GM21447 (cell line): ENCODE measurements around the gene SIPA1.
A peak's percentile ranks its signal among the peaks of the same experiment; 100 is the strongest.

Experiments used
- ATAC-seq: cut with Tn5 transposase; IDR thresholded peaks from one replicate; pipeline ENCODE4 v1.9.1; 2021; ENCODE audit not compliant: unreplicated experiment

The SIPA1 gene

DNA sequence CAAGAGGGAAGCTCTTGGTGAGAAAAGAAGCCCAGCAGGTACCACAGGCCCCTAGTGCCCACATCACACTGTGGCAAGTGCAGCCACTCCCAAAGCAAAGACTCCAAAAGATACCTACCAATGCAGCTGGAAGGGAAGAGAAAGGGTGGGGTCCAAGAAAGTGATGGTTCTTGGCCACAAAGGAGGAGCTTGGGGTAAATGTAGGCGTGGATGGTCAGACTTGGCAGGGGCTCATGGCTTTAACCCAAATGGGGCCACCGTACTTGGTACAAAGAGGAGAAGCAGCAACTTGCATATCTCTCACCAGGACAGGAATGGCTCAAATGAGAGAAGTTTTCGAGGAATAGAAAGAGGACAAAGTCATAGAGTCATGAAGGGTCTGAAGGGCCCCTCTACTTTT, 28.7 kb upstream of the SIPA1 start:
- no peak for ATAC-seq

DNA sequence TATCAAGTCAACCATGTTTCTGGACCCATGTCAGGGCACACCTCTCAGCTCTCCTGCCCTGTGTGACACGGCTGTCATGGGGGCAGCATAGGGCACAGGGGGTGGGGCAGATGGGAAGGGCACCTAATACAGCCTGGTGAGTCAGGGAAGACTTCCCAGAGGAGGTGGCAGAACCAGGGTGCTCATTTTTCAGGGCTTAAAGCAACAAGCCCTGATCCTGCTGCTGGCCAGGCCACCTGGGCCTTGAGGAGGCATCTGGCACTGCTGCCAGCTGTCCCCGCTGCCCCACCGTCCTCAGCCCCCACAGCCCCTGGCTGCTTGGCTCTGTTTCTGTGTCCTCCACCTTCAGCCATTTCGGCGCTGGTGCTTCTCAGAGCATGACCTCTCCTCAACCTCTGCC, 28.2 kb upstream of the SIPA1 start:
- no peak for ATAC-seq

DNA sequence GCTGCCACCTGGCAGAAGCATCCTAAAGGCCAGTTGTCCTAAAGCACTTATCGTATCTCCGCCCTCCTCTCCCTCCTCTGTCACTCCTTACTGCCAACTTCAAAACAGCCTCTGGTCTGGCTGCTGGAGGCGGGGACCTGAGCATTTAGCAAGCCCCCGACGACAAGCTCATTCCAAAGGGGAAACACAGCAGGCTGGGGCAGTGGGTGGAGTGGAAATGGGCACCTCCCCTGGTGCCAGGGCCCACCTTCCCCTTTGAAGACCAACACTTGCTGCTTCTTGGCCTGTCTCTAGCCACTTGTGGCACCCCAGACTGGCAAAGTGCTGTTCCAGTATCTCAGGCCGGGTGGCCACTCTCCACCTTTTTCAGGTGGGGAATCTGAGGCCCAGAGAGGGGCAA, 27.5 kb upstream of the SIPA1 start:
- ATAC-seq = no peak

DNA sequence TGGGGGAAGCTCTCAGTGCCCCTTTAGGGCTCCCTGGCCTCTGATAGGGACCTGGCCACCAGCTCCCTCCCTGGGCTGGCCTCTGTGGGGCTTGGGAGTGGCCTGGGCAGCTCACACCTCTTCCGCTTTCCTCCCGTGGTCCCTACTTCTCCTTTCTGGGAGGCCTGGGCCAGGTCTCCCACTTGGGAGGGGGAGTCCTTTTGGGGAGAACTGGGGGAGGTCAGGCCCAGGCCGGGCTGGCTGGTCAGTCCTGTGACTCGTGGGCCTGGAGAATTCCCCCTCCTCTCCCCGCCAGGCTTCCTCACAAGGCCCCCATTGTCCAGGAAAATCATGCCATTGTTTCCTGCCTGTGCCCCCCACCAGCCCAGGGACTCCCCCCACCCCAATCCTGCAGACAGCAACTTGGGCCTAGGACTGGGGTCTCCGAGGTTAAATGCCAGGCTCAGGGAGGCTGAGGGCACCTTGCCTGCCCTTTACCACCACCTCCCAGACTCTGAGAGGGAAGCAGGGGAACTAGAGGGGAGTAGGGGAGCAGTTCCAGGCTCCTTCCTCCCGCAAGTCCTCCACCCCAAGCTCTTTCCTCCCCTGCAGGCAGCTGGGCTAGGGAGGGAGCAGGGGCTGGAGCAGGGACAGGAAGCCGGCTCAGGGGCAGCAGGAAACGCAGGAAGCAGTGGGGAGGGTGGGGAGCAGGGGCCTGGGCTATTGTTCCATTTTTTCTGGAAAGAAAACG, 26.7 kb upstream of the SIPA1 start:
- no peak for ATAC-seq

DNA sequence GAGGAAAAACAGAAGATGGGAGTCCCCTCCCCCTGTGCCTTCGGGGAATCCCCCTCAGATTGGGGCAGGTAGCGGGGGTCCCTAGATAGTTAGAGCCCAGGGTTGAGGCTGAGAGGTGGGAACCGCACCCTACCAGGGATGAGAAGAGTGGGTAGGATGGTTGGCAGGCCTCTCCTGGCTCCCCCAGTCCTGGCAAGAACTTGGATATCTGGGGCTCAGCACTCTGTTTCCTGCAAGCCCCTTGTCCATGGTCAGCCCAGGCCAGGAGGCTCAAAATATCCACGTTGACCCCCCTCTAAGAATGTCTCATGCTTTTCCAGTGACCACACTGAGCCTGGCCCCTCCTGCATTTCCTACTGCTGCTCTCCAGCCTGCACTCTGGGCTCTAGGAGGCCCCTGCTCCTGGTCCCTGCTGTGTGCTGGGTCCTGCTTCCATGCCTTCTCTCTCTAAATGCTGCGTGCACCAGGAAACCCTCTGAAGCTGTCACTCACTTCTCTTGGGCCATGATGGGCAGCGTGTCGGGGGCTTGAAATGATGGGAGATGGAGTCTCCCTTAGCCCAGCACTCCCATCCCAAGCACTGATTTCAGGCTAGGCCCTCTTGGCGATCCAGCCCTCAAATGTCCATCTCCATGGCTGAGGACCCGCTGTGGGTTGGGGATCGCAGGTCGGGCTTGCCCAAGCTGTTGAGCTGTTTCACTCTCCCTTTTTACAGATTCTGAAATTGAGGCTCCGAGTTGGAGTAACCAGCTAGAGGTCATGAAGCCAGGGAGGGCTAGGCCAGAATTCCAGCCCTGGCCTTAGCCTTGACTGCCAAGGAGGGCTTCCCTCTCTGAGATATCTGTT, 25.9 kb upstream of the SIPA1 start:
- ATAC-seq = no peak

DNA sequence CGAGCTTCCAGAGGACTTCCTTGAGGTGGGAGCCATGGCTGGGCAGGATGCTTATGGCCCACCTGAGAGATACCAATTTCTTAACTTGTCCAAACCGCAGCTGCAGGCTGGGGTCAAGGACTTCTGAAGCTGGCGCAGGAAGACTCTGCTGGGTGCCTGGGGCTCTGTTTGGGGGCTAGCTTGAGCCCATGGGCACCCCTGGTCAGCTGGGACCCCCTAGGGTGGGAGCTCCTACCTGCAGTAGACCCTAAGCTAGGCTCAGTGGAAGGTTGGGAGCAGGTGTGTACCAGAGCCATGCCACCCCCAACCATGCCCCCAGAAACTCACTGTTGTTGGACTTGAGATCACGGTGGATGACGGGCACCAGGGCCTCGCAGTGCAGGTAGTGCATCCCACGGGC, 25.2 kb upstream of the SIPA1 start:
- ATAC-seq = no peak

- ATAC-seq = no peak
Observed at GRCh38 chr11:65613091-65613928, 24.6 kb upstream of the SIPA1 start.

- peak; percentile 81 for ATAC-seq
Observed at GRCh38 chr11:65615229-65615949, 22.5 kb upstream of the SIPA1 start, which contains the start of gene PCNX3. PCNX3 (plus strand) TSS chr11:65615776; CDS start chr11:65616312, 536 bp downstream.

DNA sequence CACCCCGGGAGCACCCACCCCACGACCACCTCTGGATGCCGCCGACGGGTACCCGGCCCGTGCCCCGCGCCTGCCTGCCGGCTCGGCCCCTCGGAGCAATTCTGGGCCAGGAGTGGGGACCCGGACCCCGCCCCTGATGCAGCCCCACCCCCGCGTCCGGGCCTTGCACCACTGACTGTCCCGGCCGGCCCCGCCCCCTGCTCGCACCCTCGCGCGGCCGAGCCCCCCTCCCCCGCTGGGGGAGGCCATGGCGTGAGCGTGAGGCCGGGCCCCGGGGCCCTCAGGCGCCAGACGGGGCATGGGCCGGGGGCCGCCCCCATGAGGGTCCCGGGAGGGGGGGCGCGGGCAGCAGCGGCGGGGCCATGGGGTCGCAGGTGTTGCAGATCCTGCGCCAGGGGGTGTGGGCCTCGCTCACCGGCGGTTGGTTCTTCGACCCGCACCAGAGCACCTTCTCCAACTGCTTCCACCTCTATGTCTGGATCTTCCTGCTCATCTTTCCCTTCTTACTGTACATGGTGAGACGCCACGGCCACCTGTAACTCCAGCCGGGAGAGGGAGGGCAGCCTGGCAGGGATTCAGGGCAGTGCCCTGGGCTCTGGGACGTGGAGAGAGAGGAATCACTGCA, 21.8 kb upstream of the SIPA1 start:
- peak; percentile 0 for ATAC-seq

DNA sequence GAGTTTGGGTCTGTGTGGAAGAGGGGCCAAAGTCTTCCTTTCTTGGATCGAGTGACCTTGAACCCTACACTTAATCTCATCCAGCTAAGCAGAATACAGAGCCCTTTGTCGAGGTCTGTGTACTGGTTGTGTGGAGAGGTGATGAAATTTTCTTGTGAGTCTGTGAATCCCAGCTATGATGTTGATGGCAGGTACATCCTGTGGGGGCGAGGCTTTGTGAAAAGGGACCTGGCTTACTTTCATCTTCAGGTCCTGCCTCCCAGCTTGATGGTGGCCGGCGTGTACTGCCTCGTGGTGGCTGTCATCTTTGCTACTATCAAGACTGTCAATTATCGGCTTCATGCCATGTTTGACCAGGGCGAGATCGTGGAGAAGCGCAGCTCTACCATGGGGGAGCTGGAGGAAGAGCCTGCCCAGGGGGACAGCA, 21.3 kb upstream of the SIPA1 start:
- ATAC-seq = no peak

GRCh38 chr11:65617136-65617850, 20.6 kb upstream of the SIPA1 start:
- ATAC-seq = no peak

DNA sequence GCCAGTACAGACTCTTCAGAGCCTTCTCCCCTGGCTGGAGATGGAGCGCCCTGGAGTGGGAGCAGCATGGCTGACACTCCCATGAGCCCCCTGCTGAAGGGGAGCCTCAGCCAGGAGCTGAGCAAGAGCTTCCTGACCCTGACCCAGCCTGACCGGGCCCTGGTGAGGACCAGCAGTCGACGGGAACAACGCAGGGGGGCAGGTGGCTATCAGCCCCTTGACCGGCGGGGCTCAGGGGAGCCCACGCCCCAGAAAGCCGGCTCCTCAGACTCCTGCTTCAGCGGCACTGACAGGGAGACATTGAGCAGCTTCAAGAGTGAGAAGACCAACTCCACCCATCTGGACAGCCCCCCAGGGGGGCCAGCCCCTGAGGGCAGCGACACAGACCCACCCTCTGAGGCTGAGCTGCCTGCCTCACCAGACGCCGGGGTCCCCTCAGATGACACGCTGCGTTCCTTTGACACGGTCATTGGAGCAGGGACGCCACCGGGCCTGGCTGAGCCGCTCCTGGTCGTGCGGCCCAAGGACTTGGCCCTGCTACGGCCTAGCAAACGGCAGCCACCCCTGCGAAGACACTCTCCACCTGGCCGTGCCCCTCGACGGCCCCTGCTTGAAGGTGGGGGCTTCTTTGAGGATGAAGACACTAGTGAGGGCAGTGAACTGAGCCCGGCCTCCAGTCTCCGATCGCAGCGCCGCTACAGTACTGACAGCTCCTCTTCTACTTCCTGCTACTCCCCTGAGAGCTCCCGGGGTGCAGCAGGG, 19.7 kb upstream of the SIPA1 start:
- no peak for ATAC-seq

- no peak for ATAC-seq
Observed at GRCh38 chr11:65618763-65619162, 19.1 kb upstream of the SIPA1 start.

DNA sequence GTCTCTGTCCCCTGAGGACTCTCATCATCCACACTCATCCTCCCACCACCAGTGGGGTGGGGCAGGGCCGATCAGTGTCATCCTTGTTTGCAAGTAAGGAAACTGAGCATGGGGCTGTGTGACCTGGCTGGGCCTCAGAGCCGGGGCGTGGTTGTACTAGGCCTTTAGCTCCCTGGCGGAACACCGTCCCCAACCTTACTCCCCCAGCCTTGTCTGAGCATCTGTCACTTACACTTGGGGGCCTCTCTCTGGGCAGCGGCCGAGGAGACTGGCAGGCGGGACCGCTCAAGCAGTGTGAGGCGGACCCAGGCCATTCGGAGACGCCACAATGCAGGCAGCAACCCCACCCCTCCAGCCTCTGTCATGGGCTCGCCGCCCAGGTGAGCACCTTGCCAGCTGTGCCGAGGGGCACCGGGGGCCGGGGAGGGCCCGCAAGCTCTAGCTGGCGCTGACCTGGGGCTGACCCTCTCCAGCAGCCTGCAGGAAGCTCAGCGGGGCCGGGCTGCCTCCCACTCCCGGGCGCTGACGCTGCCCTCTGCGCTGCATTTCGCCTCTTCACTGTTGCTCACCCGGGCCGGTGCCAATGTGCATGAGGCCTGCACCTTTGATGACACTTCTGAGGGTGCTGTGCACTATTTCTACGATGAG, 18.5 kb upstream of the SIPA1 start:
- no peak for ATAC-seq

DNA sequence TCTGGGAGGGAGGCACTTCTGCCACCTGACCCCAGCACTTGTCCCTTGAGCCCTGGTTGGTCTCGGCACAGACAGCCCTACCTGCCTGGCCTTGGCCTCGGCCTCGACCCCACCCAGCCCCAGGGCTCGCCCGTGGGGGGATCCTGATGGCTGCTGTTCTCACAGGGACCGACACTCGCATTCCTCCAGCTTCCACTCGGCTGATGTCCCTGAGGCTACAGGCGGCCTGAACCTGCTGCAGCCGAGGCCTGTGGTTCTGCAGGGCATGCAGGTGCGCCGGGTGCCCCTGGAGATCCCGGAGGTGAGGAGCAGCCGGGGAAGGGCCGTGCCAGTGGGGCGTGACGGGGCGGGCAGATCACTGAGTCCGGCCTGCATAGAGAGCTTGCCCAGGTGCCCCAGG, 17.2 kb upstream of the SIPA1 start:
- no peak for ATAC-seq

DNA sequence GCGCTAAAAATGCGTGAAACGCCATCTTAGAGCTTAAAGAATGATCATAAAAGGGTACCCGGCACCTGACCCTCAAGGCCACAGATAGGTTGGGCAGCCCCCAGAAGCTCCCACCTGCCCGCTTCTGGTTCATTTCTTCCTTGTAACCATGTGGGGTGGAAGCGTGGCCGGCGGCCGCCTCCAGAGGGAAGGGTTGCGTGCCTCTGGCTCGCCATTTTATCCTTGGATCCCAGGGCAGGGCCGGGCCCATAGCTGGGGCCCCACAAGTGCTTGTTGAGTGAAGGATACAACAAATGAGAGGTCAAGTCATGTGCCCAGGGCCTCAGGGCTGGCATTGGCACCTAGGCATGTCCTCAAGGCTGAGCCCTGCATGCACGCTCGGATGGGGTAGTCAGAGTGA, 16.4 kb upstream of the SIPA1 start:
- no peak for ATAC-seq

- no peak for ATAC-seq
Observed at GRCh38 chr11:65622011-65622410, 15.9 kb upstream of the SIPA1 start.

DNA sequence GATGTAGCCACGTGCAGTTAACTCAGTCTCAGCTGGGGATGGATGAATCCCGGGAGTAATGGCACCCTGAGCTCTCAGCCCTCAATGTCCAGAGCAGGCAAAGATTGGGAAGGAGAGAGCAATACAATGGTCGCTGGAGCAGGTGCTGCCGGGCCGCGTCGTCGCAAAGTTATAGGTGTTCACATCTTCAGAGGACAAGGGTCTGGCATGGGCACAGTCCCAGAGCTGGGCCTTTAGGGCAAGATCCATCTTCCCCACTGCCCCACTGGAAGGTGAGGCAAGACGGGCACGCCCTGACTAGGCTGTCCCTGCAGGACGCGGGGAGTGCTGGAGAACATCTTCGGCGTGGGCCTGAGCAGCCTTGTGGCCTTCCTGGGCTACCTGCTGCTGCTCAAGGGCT, 14.7 kb upstream of the SIPA1 start:
- ATAC-seq = no peak
